Left forelimb (tissue), 1 donor: ENCODE measurements around the gene LAMA3.

Source experiments
- DNase-seq: peaks from one replicate; pipeline ENCODE4 v3.0.0-alpha.2; 2018; ENCODE audit warnings: low spot score

LAMA3 gene

GRCh38 chr18:23972453-23972852 is 283.2 kb downstream of the LAMA3 start:
- no peak for DNase-seq

- no peak for DNase-seq
These were observed 287.9 kb downstream of the LAMA3 start for GRCh38 chr18:23977103-23977502.

GRCh38 chr18:23977719-23978483 is 288.6 kb downstream of the LAMA3 start:
- no peak for DNase-seq

GRCh38 chr18:23981369-23981980 is 292.2 kb downstream of the LAMA3 start:
- DNase-seq: no peak

- DNase-seq: no peak
These were observed 293.2 kb downstream of the LAMA3 start for GRCh38 chr18:23982155-23983079.

GRCh38 chr18:23983112-23983511 is 293.9 kb downstream of the LAMA3 start:
- DNase-seq: no peak

GRCh38 chr18:23986600-23987359 is 297.5 kb downstream of the LAMA3 start:
- no peak for DNase-seq

GRCh38 chr18:23990474-23991410 is 301.5 kb downstream of the LAMA3 start:
- no peak for DNase-seq

- DNase-seq: no peak
These were observed 303.1 kb downstream of the LAMA3 start for GRCh38 chr18:23992089-23992940.

- no peak for DNase-seq
These were observed 303.7 kb downstream of the LAMA3 start for GRCh38 chr18:23992941-23993280.

GRCh38 chr18:23994361-23994902 is 305.2 kb downstream of the LAMA3 start:
- DNase-seq: no peak

GRCh38 chr18:23995180-23995579 is 305.9 kb downstream of the LAMA3 start:
- DNase-seq: no peak

GRCh38 chr18:23998018-23998417 is 308.8 kb downstream of the LAMA3 start:
- DNase-seq: no peak

GRCh38 chr18:23998820-23999219 is 309.6 kb downstream of the LAMA3 start:
- no peak for DNase-seq

GRCh38 chr18:24000613-24001490 is 311.6 kb downstream of the LAMA3 start:
- no peak for DNase-seq

GRCh38 chr18:24002479-24002878 is 313.2 kb downstream of the LAMA3 start:
- DNase-seq: no peak

GRCh38 chr18:24003288-24003687 is 314.0 kb downstream of the LAMA3 start:
- DNase-seq: no peak

- DNase-seq: no peak
These were observed 314.8 kb downstream of the LAMA3 start for GRCh38 chr18:24003903-24004640.
